Astrocyte of the spinal cord (primary cell): Measurements from ENCODE around the gene UAP1L1.
A peak's percentile ranks its signal among the peaks of the same experiment; 100 is the strongest.

ENCODE experiments used
- DNase-seq: peaks from one replicate; pipeline ENCODE4 v3.0.0; 2011; ENCODE audit warnings: low read depth, low spot score
- H3K4me3 ChIP-seq: 2 replicates; pipeline ENCODE4 v1.5.1; 2011; ENCODE audit warnings: low read depth, mild to moderate bottlenecking, low read length, moderate library complexity
- CTCF ChIP-seq: IDR thresholded peaks from 2 replicates; pipeline ENCODE4 v1.5.1; 2012; ENCODE audit warnings: low read depth, mild to moderate bottlenecking, low read length, inconsistent platforms
- in situ Hi-C: cut with HindIII; loops from 2 replicates; pipeline ENCODE4 v1.10.0; 2017; ENCODE audit warnings: low sequenced_read_pairs

The UAP1L1 gene

DNA sequence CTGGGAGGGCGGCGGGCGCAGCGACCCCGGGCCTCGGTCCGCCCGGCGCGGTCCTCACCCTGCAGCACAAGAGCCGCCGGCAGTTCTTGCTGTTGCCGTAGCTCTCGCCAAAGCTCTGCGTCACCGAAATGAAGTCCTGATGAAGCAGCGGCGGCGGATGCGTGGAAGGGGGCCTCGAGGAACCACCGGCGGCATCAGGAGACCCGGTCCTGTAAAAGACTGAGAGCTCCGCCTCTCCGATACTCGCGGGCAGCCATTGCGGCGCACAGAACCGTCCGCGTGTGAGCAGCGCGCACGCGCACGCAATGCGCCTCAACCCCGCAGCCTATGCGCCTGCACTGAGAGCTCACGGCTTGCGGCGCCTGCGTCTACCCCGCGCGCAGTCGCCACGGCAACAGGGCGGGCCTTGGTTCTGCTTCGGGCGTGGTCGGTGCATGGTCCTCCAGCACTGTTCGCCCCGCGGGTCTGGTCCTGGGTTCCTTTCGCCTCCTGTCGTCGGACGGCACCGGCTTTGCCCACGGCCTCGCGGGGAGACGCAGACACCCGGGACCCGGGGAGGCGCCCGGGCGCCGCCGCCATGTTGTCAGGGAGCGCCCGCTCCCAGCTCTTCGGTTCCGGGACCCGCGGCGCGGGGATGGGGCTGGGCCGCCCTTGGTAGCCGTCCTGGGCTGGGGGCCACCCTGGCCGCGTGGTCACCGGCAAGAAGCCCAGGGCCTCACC is 52.3 kb downstream of the UAP1L1 start:
- TF ChIP-seq CTCF = no peak
- in situ Hi-C loops = no loop called here
- DNase-seq = peak; percentile 92
- peak overlapping the region; percentile 74 for H3K4me3 ChIP-seq

DNA sequence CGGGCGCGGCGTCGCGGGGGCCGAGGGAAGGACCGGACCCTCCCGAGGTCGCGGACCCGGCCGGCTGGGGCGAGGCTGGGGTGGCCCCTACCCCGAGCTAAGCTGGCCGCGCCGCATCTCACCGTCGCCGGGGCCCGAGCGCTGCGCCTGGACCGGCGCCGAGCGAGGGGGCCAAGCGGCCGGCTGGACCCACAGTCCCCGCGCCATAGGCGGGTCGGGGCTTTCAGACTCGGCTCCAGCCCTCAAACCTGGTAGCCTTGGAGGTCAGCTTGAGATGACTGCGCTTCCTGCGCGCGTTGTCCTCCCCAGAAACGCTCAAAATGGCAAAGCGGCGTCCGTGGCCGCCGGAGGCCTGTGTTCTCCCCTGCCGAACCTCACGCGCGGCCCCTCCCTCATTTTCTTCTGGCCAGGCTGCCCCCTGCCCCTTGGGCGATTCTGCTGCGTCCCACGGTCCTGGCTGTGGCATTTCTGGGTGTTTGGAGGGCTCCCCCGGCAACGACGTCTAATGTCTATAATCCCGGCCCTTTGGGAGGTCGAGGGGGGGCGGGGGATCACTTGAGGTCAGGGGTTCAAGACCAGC is 52.9 kb downstream of the UAP1L1 start:
- in situ Hi-C loops = no loop called here
- no peak for TF ChIP-seq CTCF
- no peak for DNase-seq
- H3K4me3 ChIP-seq = peak overlapping the region; percentile 74
